Measurements from ENCODE around the gene ABHD16A. TPM values are rescaled to one million over a fixed set of nuclear protein-coding genes. Genes with fewer than 3 reads are reported as not detected.

Gene ABHD16A
- total and polyA plus RNA-seq, 2 of the 13 experiments (the other 11 are each of a cell fraction or from before 2014, with no cell fraction given) = 43.5 to 45.4 TPM

- TF ChIP-seq, protein P1, sequence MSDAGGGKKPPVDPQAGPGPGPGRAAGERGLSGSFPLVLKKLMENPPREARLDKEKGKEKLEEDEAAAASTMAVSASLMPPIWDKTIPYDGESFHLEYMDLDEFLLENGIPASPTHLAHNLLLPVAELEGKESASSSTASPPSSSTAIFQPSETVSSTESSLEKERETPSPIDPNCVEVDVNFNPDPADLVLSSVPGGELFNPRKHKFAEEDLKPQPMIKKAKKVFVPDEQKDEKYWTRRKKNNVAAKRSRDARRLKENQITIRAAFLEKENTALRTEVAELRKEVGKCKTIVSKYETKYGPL (CRISPR knock-in tag; IDR thresholded peaks at IDR 0.05) = no peak
- TF ChIP-seq ZHX1 (CRISPR knock-in tag; IDR thresholded peaks at IDR 0.05; ENCODE audit: low read depth) (peak; percentile 20; the same call in 1 of the 2 replicates), ZFP36 (IDR thresholded peaks at IDR 0.05; ENCODE audit: borderline replicate concordance, low read depth, low read length, partially characterized antibody) (no peak), ZNF770 (CRISPR knock-in tag; IDR thresholded peaks at IDR 0.05) (no peak), NKX3-1 (CRISPR knock-in tag; IDR thresholded peaks at IDR 0.05) (0 out of 2 replicates have a peak, but pooled peaks have one; percentile 87), TCF12 (IDR thresholded peaks at IDR 0.05) (no peak), TCF12 (CRISPR knock-in tag; IDR thresholded peaks at IDR 0.05) (no peak; the same call in 1 of the 2 replicates), TFE3 (CRISPR knock-in tag; IDR thresholded peaks at IDR 0.05) (peak; percentile 22), ZNF496 (CRISPR knock-in tag; IDR thresholded peaks at IDR 0.05; ENCODE audit: insufficient replicate concordance) (no peak), SIN3A (IDR thresholded peaks at IDR 0.05; ENCODE audit: borderline replicate concordance, low read depth, low read length) (peak; percentile 81), ZNF280B (CRISPR knock-in tag; IDR thresholded peaks at IDR 0.05; ENCODE audit: borderline replicate concordance) (peak; percentile 91), ZNF546 (CRISPR knock-in tag; conservative IDR thresholded peaks at IDR 0.05) (no peak), ZNF704 (CRISPR knock-in tag; IDR thresholded peaks at IDR 0.05; ENCODE audit: borderline replicate concordance) (no peak), ZNF557 (CRISPR knock-in tag; IDR thresholded peaks at IDR 0.05) (no peak; the same call in 1 of the 2 replicates), ZNF567 (CRISPR knock-in tag; IDR thresholded peaks at IDR 0.05; ENCODE audit: borderline replicate concordance) (no peak; the same call in 1 of the 2 replicates), ZNF230 (CRISPR knock-in tag; IDR thresholded peaks at IDR 0.05) (peak; percentile 77; the same call in 1 of the 2 replicates), MTA1 (CRISPR knock-in tag; IDR thresholded peaks at IDR 0.05; ENCODE audit: borderline replicate concordance) (peak; percentile 42; the same call in 1 of the 2 replicates)
Observed at GRCh38 chr6:31665501-31666336, 37.4 kb downstream of the ABHD16A start, which contains the start of gene CSNK2B (continued).
